GM19397 (cell line): Measurements from ENCODE around the gene TDG.

Source experiments
- ATAC-seq: cut with Tn5 transposase; IDR thresholded peaks from one replicate; pipeline ENCODE4 v1.9.1; 2021; ENCODE audit warnings: mild to moderate bottlenecking, moderate library complexity; ENCODE audit not compliant: unreplicated experiment

The TDG gene

DNA sequence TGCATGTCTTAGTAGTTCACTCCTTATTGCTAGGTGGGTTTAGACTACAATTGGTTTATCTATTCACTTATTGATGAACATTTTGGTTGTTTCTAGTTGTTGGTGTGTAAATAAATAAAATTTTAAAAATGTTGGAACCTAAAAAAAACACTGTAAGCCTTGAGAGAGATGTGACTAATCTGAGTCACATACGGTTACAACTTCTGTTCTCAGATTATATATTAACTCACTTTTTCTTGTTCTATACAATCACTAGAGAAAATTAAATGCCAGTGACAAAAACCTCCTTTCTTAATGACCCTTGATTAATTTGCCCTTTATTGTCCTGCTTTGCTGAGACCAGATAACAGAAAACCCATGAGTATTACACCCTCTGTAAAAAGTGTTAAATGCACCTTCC, 7.1 kb upstream of the TDG start:
- no peak for ATAC-seq

DNA sequence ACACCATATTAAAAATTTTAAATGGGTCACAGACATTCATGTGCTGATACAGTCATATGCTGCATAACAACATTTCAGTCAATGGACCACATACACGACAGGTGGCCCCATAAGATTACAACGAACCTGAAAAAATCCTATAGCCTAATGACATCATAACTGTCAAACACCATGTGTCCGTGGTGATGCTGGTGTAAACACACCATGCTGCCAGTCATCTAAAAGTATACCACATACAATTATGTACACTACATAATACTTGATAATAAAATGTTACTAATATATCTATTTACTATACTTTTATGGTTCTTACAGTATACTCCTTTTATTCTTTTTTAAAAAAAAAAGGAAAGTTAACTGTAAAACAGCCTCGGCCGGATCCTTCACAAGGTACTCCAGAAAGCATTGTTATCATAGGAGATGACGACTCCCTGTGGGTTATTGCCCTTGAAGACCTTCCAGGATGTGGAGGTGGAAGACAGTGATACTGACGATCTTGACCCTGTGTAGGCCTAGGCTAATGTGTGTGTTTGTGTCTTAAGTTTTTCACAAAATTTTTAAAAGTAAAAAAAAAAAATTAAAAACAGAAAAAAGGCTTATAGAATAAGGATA, 5.0 kb upstream of the TDG start:
- ATAC-seq, result no peak

GRCh38 chr12:103962493-103962892, 3.2 kb upstream of the TDG start:
- no peak for ATAC-seq

DNA sequence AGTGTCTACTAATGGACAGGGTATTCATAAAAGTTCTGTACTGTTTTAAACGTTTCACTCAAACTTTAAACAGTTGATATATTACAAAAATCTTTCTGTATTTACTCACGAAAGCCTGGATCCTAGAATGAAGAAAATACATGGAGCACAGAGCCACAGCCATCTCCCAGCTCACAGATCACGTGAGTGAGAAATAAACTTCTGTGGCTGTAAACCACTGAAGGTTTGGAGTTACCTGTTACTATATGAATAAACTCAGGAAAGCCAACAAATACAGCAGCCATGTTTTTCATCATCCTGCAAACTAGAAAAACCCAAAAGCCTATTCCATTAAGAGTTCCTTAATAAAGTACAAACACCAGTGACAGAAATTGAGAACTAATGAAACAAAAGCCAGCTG, 867 bp upstream of the TDG start:
- no peak for ATAC-seq

DNA sequence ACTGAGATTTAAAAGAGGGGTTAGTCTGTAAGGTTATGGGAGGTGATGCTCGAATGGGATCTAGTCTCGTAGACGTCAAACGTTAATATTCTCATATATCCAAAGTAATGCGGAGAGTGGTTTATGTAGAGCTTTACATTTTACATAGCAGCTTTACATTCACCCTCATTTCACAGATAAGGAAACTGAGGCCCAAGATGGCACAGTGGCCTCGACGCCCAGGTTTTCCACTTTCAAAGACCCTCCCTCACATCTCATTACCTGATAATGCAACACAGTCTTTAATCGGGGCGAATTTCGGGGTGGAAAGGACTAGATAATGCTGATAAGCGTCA, 450 bp upstream of the TDG start:
- ATAC-seq, result no peak

DNA sequence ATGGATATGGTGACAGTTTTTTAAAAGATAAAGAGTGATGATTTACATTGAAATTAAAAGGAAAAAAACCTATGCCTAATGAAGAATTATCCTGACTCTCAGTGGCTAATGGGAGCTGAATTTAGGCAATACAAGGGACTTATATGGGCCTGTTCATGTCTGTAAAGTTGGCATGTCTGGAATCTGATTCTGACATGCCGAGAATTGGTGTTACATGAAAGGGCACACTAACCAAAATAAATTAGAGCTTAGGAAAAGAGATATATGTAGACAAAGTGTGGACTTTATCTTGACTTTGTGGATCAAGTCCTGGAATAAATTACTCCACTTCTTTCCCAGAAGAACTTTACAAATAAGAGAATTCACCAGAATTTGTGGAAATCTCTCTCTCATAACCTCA, 1.1 kb downstream of the TDG start:
- no peak for ATAC-seq

GRCh38 chr12:103969391-103969790, 3.7 kb downstream of the TDG start:
- ATAC-seq, result no peak

DNA sequence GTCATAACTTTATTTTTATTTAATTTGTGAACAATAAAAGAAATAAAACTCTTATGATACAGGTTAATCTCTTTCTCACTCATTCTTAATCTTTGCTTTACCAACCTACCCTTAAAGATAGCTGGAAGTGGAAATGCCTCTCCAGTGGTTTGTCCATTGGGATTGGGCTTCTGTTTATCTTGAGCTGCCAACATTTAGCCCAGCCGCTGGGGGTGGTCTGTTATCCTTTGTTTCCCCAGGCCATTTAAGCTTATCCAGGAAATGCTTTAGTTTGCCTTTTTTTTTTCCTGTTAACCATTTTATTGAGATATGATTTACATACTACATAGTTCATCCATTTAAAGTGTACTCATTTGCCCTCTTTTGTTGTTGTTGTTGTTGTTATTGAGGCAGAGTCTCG, 8.2 kb downstream of the TDG start:
- no peak for ATAC-seq

DNA sequence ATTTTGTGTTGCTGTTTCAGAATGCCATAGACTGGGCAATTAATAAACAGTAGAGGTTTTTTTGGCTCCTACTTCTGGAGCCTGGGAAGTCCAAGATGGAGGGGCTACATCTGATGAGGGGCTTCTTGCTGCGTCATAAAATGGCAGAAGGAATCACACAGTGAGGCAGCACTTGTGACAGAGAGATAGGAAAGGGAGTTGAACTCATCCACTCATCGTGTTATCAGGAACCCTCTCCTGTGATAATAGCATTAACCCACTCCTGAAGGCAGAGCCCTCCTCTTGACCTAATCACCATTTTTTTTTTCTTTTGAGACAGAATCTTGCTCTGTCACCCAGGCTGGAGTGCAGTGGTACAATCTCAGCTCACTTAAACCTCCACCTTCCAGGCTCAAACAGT, 9.7 kb downstream of the TDG start:
- ATAC-seq, result no peak

DNA sequence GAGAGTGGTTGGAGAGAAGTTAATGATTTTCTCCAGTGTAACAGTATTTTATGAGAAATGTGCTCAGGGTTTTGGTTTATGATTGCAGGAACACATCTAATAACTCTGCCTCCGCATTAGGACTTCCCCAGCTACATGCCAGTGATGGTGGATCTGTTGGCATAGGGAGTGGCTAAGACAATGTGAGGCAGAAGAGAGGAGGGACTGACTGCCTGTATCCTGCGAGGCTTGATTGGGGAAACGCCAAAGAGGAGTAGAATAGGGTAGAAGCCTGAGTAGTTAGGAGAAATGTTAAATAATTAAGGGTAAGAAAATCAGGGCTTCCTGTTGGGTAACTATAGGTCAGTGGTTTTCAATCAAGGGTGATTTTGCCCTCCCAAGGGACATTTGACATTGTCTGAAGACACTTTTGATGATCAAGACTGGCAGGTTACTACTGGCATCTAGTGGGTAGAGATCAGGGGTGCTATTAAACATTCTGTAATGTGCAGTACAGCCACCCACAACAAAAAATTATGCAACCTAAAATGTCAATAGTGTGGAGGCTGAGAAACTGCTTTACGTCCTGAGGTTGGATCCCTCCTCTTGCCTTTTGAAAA, 12.8 kb downstream of the TDG start:
- ATAC-seq, result no peak

GRCh38 chr12:103986829-103987228, 21.2 kb downstream of the TDG start:
- no peak for ATAC-seq

GRCh38 chr12:103994235-103994634, 28.6 kb downstream of the TDG start:
- no peak for ATAC-seq

GRCh38 chr12:103996595-103996994, 30.9 kb downstream of the TDG start:
- no peak for ATAC-seq

DNA sequence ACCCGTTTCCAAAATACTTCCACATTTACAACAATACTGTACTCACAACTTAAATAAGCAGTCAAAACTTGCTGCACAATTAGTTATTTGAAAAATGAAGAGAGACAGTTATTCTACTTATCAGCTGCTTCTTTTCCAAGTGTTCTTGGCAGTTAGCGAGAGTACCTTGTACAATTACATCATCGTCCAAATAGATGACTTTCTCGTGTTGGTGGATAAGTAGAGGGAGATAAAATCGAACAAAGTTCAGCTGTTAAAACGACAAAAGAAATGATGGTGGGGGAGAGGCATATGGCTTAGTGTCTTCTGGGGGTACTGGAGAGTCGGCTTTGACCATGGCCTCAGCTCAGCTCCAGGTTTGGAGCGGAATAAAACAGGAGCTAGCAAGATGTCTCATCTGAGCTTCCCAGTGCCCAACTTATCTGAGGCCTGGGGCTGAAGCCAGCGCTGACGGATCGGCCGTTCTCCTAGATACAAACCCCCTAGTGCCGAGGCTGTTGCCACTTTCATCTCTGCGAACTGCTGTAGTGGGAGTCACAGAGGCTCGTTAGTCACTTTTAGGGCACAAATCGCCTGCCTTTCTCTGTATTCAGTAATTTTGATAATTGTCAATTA, 31.7 kb downstream of the TDG start:
- no peak for ATAC-seq

GRCh38 chr12:103998976-103999375, 33.3 kb downstream of the TDG start:
- no peak for ATAC-seq

GRCh38 chr12:104000807-104001434, 35.2 kb downstream of the TDG start:
- no peak for ATAC-seq

DNA sequence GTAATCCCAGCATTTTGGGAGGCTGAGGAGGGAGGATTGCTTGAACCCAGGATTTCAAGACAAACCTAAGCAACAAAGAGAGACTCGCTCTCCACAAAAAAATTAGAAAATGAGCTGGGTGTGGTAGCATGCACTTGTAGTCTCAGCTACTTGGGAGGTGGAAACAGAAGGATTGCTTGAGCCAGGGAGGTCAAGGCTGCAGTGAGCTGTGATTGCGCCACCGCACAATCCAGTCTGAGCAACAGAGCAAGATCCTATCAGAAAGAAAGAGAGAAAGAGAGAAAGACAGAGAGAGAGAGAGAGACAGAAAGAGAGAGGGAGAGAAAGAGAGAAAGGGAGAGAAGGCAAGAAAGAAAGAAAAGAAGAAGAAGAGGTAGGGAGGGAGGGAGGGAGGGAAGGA, 37.0 kb downstream of the TDG start:
- ATAC-seq, result no peak

DNA sequence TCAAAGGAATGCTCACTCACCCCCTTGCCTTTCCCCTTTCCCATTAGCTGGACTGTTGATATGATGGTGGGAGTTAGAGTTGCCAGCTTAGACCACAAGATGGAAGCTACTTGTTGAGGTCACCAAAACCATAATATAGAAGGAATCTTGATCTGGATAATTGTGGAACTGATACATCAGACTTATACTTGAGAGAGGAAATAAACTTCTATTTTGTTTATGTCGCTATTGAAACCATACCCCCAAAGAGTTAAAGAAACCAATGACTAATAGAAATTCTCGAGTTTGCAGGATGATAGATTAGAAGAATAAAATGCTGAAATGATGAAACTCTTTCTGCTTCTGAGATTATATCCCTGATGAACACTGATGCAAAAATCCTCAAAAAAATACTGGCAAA, 37.9 kb downstream of the TDG start:
- no peak for ATAC-seq

GRCh38 chr12:104006929-104007328, 41.3 kb downstream of the TDG start:
- ATAC-seq, result no peak

GRCh38 chr12:104010121-104010520, 44.4 kb downstream of the TDG start:
- no peak for ATAC-seq

DNA sequence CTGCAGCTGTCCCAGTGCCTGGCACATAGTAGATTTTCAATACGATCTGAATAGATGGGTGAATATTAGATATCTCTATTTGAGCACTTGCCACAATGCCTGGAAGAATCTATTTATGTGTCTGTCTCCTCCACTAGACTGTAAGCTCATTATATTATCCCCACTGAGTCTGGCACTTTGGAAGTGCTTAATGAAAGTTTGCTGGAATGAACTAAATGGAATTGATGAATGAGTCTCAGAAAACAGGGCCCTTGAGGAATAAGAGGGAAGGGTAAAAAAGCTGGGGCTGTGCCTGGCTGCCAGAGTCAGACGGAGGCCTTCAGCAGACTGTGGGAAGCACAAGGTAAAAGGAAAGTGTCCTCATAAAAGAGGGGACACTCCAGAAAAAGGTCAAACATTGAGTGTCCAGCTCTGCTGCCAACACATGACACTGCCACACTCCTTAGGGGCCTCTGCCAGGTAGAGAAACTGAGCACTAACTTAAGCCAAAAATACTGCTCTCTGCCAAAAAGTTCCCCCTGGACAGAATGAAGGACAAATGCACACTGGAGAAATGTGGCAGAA, 45.0 kb downstream of the TDG start:
- no peak for ATAC-seq

DNA sequence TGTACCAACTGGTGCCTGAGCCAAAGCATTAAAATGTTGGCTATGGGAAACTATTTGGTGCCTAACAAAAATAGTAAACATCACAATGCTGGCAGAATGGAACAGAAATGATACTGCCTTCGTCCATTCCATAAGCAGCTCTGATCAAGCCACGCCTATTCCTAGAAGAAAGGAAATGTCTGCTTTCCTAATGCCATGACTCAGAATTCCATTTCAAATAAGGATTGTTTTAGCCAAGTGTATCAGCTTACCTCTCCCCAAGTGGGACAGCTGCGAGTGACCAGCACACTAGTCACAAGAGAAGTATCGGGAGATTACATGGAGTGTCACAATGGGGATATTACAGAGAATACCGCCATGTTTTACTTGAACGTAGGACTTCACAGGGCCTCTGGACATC, 45.6 kb downstream of the TDG start:
- ATAC-seq, result no peak
